OCI-LY3 (cell line): ENCODE data around the gene EPHB1.

Experiments
- CTCF ChIP-seq: fragments of 200-600, 300-600 bp; sonication (generic); IDR thresholded peaks from 2 replicates; pipeline ENCODE4 v1.5.1; 2014; ENCODE audit warnings: antibody characterized with exemption, low read length, low read depth
- EZH2phosphoT487 ChIP-seq: fragments of 200-600 bp; shearing (Covaris generic); IDR thresholded peaks from 2 replicates; pipeline ENCODE4 v1.6.1; 2018; ENCODE audit warnings: antibody characterized with exemption, mixed run types, low read depth

GRCh38 chr3:135109681-135110080, 314.6 kb downstream of the EPHB1 start:
- TF ChIP-seq CTCF (no peak), EZH2phosphoT487 (no peak)
